ENCODE measurements around the gene KRTAP10-2.
"Not testable (repeated sequence)": the region's sequence is repeated elsewhere in the genome, so short reads cannot be mapped to it uniquely, and the experiment has no call there.

Gene KRTAP10-2

DNA sequence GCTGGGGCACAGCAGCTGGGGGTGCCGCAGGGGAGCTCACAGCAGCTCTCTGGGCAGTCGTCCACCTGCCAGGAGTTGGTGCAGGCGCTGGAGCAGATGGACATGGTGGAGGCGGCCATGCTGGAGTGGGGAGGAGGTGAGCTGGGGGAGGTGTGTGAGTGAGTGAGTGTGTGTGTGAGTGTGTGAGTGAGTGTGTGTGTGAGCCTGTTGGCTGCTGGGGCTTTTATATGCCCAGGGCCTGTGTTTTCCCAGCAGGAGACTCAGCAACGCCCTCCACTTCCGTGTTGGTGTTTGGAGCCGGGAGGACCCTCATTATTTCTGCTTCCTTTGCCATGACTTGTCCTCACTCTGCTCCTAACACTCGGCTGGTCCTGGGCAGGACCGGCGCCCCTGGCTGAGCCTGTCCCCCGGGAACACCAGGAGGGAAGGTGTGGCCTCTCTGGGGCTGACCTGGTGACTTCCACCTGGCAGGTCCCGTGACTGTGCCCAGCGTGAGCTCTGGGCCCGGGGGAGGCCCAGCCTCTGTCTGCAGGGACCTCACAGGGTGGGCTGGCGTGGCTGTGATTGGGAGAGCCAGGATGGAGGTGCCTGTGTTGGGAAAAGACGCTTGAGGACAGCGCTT is at the start of gene KRTAP10-2:
TSS of gene KRTAP10-2 (minus strand) at position 166 of the 622 bp plus-strand sequence. CDS start at position 119, 47 bp downstream.
- no peak for TF ChIP-seq ZNF274 (IDR thresholded peaks at IDR 0.05; ENCODE audit: low read depth, low read length)

GRCh38 chr21:44601091-44601490 is 49.8 kb upstream of the KRTAP10-2 start:
- H3K4me3 ChIP-seq (ENCODE audit: low read length): not testable (repeated sequence)

More for the DNA sequence above, at the start of gene KRTAP10-2:
- H3K4me3 ChIP-seq (ENCODE audit: low read length): no peak within 1 kb of the TSS

DNA sequence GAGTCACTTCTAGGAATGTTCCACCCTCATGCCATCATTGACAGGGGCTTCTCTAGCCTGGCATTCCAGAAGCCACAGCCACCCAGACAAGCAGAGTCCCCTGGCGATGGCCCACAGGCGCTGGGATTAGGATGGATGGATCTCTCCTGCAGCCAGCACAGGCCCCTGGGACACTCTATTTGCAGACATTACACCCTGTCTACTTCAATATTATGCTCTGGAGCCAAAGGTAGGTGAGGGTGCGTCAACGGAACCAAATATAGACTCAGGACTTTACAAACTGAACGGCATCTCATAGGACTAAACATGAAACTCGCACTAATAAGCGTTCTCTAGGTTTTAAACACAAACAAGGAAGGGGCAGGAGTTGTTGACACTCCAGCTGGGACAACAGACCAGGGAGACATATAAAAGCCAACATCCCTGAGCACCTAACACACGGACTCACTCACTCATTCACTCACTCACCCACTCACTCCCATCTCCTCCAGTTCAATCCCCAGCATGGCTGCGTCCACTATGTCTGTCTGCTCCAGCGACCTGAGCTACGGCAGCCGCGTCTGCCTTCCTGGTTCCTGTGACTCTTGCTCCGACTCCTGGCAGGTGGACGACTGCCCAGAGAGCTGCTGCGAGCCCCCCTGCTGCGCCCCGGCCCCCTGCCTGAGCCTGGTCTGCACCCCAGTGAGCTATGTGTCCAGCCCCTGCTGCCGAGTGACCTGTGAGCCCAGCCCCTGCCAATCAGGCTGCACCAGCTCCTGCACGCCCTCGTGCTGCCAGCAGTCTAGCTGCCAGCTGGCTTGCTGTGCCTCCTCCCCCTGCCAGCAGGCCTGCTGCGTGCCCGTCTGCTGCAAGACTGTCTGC is 49.0 kb upstream of the KRTAP10-2 start, which contains the start of gene KRTAP10-7:
TSS of gene KRTAP10-7 (plus strand) at position 480 of the 861 bp plus-strand sequence. CDS start at position 505, 25 bp downstream.
- not testable (repeated sequence) for H3K4me3 ChIP-seq (ENCODE audit: low read length)

DNA sequence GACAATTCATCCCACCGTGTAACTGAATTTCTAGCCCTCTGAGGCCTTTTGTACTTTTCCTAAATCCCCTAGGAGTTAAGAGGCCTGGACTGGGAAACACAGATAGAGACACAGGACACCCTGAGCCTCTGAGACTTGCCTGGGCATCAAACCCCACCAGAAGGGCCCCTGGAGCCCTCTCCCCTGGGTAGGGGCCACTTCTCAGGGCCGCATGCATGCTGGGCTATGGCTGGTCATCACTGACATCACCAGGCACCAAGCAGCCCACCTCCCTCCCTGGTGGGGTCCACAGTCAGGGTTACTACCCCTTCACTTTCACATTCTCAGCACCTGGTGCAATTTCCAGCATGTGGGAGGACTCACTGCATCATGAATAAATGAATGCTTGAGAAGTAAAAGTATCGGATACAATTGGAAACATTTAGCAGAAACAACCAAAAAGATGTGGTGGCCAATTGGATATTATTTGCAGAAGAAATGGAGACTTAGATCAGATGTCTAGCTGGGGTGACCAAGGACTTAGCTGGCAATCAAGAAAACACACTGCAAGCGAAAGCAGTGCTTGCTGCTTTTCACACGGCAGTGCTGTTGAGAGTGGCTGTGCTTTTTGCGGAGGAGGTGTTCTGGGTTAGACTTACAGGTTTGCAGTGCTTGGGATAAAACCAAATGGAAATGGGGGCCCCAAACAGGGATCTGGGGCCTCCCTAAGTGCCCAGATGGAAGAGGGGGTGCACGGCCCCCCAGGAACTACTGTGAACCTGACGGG is 48.1 kb upstream of the KRTAP10-2 start:
- no peak for TF ChIP-seq ZNF274 (IDR thresholded peaks at IDR 0.05; ENCODE audit: low read depth, low read length)
- H3K4me3 ChIP-seq (ENCODE audit: low read length): no peak overlapping the region

DNA sequence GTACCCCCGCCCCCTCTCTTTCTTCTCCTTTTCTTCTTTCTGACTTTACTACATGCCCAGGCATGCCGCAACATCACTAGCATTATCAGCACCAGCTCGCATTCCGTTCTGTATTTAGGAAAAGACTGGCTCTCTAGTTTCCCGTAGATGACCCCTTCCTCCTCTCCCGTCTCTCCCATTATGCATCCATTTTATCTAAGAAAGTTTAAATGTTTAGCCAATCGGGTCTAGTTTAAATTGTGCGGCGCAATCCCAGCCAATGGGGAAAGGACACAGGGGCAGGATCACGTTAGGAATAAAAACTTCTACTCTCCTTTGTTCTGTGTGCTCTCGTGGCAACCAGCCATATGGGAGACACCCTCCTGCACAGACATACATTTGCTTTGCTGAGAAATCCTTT is 46.8 kb upstream of the KRTAP10-2 start:
- TF ChIP-seq ZNF274 (IDR thresholded peaks at IDR 0.05; ENCODE audit: low read depth, low read length): no peak

DNA sequence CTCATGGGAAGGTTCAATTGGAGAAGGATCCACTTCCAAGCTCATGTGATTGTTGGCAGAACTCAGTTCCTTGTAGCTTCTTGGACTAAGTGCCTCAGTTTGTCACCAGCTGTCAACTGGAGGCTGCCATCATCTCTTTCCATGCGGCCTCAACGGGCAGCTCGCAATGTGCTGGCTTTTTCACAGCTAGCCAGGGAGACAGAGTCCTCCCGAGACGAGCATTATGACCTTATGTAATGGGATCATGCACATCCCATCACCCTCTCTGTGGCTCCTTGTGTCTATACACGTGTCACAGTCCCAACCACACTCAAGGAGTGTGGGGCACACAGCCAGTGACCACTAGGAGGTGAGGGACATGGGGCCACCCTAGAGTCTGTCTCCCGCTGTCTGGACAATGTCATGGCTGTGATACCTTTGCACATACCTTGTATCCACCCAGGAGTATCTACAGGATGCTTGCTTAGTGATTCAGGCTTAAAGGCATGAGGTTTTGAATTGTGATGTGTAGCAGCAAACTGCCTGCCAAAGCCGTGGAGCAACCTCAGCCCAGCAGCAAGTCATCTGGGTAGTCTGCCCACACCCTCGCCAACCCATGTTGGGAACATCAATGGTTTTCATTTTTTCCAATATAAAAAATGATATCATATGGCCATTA is 44.9 kb upstream of the KRTAP10-2 start:
- TF ChIP-seq ZNF274 (IDR thresholded peaks at IDR 0.05; ENCODE audit: low read depth, low read length): no peak
- no peak overlapping the region for H3K4me3 ChIP-seq (ENCODE audit: low read length)

More for the DNA sequence above, 46.8 kb upstream of the KRTAP10-2 start:
- H3K4me3 ChIP-seq (ENCODE audit: low read length): no peak overlapping the region

DNA sequence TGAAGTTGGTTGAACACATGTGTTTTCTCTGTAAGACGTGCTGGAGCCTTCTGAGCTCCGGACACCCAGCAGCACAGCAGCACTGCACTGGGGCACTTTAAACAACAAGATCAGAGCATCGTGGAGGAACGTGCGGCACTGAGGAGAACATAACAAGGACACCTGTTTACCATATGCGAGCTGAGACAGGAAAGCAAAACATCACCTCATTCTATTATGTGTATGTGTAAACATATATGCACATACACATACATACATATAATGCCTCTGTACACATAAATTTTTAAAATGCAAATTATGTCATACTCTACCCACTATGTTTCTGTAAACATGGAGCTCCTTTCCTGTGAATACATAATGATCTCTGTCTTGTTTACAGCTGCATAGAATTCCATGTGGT is 44.2 kb upstream of the KRTAP10-2 start:
- no peak for TF ChIP-seq ZNF274 (IDR thresholded peaks at IDR 0.05; ENCODE audit: low read depth, low read length)
- H3K4me3 ChIP-seq (ENCODE audit: low read length): no peak overlapping the region

DNA sequence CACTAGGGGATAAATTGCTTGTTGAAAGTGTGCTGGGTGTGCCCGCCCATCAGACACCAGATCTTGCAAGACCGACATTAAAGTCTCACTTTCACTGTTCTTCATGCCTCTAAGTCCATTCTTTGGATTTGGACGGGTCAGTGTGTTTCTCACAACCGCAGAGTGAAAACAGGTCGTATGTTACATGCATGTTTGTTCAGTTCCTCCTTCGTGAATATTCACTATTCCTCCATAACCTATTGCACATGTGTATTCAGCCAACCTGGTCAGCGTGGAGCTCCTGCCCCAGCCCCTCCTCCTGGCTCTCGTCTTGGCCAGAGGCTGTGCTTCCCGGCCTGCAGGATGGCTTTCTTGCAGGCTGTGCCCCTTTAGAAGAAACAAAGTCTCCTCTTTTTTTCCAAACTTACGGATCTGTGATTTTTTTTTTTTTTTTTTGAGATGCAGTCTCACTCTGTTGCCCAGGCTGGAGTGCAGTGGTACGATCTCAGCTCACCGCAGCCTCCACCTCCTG is 43.2 kb upstream of the KRTAP10-2 start:
- H3K4me3 ChIP-seq (ENCODE audit: low read length): no peak overlapping the region
- TF ChIP-seq ZNF274 (IDR thresholded peaks at IDR 0.05; ENCODE audit: low read depth, low read length): no peak

DNA sequence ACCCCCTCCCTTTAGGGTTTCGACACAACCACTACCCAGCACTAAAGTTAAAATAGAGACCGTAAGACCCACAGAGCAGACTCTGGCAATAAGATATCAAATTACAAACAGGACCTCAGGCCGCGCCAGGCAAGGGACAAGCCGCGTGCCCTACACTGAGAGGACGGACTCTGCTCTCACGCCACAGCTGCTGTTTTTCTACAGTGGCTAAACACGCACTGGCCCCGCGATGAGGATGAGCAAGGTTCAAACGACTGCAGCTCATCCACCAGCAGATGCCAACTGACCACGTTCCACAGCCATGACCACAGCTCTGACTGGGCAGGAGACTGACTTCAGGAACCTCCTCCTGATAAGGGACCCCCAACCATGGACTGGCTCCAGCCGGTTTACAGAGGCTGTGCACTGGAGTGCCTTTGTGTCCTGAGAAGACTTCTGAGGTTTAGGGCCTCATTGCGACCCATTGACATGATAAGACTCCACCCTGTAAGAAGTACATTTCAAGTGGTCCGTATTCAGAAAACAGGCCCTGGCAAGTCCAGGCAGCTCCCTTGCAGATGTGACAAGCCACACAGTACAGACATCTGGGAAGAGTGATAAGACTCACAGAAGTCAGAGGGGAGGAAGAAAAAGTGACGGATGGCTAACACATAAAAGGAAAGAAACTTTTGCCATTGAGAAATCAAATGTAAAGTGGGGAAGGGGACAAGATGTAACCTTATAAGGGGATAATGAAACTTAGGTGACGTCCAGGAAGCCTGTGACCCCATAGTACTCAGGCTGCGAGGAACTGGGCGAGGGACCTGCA is 42.5 kb upstream of the KRTAP10-2 start:
- H3K4me3 ChIP-seq (ENCODE audit: low read length): no peak overlapping the region
- TF ChIP-seq ZNF274 (IDR thresholded peaks at IDR 0.05; ENCODE audit: low read depth, low read length): no peak

GRCh38 chr21:44592446-44593311 is 41.4 kb upstream of the KRTAP10-2 start, which contains the start of gene KRTAP10-6:
Gene KRTAP10-6, minus strand, starts transcription at chr21:44592505. Its CDS starts 21 bp downstream, at chr21:44592484.
- no peak within 1 kb of the TSS for H3K4me3 ChIP-seq (ENCODE audit: low read length)
- no peak for TF ChIP-seq ZNF274 (IDR thresholded peaks at IDR 0.05; ENCODE audit: low read depth, low read length)

GRCh38 chr21:44591801-44592130 is 40.5 kb upstream of the KRTAP10-2 start:
- not testable (repeated sequence) for H3K4me3 ChIP-seq (ENCODE audit: low read length)

- not testable (repeated sequence) for H3K4me3 ChIP-seq (ENCODE audit: low read length)
Measured at GRCh38 chr21:44590897-44591800, 39.8 kb upstream of the KRTAP10-2 start.
